ENCODE data around the gene CCDC57.

CCDC57 gene

DNA sequence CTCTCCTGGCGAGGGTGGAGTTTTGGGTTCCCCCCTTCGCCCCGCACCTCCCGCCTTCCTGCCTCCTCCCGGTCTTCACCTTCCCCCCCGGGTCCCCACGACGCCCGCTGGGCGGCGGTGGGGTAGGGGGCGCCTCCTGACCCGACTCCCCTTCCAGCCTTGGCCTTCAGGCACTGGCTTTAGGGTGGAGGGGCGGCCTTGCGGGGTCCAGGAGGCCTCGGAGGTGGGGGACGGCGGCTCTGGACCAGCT lies 18.6 kb upstream of the CCDC57 start:
- no peak for TF ChIP-seq FOXP2 (optimal IDR thresholded peaks at IDR 0.05; ENCODE audit: borderline replicate concordance, extremely low read depth, extremely low read length, insufficient read depth)
- TF ChIP-seq, protein P1, sequence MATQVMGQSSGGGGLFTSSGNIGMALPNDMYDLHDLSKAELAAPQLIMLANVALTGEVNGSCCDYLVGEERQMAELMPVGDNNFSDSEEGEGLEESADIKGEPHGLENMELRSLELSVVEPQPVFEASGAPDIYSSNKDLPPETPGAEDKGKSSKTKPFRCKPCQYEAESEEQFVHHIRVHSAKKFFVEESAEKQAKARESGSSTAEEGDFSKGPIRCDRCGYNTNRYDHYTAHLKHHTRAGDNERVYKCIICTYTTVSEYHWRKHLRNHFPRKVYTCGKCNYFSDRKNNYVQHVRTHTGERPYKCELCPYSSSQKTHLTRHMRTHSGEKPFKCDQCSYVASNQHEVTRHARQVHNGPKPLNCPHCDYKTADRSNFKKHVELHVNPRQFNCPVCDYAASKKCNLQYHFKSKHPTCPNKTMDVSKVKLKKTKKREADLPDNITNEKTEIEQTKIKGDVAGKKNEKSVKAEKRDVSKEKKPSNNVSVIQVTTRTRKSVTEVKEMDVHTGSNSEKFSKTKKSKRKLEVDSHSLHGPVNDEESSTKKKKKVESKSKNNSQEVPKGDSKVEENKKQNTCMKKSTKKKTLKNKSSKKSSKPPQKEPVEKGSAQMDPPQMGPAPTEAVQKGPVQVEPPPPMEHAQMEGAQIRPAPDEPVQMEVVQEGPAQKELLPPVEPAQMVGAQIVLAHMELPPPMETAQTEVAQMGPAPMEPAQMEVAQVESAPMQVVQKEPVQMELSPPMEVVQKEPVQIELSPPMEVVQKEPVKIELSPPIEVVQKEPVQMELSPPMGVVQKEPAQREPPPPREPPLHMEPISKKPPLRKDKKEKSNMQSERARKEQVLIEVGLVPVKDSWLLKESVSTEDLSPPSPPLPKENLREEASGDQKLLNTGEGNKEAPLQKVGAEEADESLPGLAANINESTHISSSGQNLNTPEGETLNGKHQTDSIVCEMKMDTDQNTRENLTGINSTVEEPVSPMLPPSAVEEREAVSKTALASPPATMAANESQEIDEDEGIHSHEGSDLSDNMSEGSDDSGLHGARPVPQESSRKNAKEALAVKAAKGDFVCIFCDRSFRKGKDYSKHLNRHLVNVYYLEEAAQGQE (IDR thresholded peaks at IDR 0.05; ENCODE audit: insufficient read depth in 1 of 2, low read depth in 2 of 2, low read length in 2 of 2) = no peak
- no peak for TF ChIP-seq POLR2AphosphoS5 (IDR thresholded peaks at IDR 0.05; ENCODE audit: low read depth, low read length)
- no peak for TF ChIP-seq SIN3A (IDR thresholded peaks at IDR 0.05; ENCODE audit: borderline replicate concordance, insufficient read depth, low read length)
- no peak for TF ChIP-seq TAF1 (IDR thresholded peaks at IDR 0.05; ENCODE audit: borderline replicate concordance, insufficient read depth, low read length)

DNA sequence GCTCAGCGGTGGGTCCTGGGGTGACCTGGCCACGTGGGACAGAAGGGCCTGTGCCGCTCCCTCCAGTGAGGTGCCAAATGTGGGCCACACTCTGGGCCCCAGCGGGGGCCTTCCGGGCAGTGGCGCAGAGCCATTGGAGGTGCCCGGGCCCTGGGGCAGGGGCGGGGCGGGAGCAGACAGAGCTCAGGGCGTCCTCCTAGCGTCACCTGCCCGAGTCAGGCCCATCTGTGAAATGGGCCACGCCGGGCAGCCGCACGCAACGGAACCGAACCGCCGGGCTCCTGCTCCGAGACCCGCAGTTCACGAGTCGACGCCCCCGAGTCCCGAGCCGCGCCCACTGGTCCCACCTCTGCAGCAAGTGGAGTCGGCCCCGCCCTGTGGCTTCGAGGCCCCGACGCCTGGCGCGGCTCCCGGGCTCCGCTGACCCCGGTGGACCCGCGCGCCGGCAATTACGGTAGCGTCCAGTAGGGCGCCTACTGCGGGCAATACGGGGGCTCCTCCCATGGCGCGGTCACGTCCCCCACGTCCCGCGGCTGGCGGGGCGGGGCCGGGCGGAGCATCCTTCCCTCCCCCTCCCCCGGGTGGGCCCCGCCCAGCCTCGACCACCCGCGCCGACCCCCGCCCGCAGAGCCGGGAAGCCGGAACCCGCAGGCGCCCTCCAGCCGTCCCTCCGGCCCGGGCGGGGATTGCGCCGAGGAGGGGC lies 18.1 kb upstream of the CCDC57 start:
- TF ChIP-seq SIN3A (IDR thresholded peaks at IDR 0.05; ENCODE audit: borderline replicate concordance, insufficient read depth, low read length) (no peak), POLR2AphosphoS5 (IDR thresholded peaks at IDR 0.05; ENCODE audit: low read depth, low read length) (peak; percentile 40; the same call in 1 of the 2 replicates), TAF1 (IDR thresholded peaks at IDR 0.05; ENCODE audit: borderline replicate concordance, insufficient read depth, low read length) (no peak)
- TF ChIP-seq, protein P1 (IDR thresholded peaks at IDR 0.05; ENCODE audit: insufficient read depth in 1 of 2, low read depth in 2 of 2, low read length in 2 of 2) = no peak

DNA sequence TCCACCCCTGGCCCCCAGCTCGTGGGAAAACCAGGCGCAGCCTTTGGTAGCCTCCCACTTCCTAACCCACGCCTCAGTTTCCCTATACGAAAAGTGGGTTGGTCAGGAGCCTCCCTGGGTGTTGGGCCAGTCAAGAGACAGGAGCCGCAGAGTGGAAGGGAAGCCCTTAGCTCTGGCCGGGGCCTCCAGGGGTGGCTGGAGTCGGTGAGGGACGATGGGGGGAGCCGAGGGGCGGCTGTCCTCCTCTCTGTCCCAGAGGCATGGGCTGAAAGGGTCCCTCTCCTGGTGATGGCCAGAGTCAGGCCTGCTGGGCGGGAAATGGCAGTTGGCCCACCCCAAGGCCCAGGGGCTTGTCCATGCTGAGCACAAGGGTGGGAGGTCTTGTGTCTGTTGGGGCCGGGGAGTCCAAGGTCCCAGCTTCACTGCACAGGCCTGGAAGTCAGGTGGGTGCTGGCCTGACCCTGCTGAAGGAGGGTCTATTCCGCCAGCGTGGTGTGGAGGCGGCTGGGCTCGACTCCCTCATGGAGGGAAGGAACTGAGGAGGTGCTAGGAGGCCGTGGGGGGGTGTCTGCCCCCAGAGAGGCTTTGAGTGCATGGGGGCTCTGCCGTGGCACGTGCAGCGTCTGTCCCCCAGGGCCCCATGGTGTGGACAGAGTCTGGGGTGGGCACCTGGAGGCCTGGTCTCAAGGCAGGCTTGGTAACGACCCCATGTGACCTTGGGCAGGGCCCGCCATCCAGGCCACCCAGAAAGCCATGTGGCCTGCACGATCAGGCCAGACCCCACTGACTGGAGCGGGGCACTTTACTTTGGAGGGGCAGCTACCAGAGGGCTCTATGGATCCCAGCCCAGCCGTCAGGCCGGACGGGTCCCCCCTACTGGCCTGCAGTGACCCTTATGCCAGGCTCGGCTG lies 17.3 kb upstream of the CCDC57 start:
- no peak for TF ChIP-seq FOXP2 (optimal IDR thresholded peaks at IDR 0.05; ENCODE audit: borderline replicate concordance, extremely low read depth, extremely low read length, insufficient read depth)
- TF ChIP-seq, protein P1 (IDR thresholded peaks at IDR 0.05; ENCODE audit: insufficient read depth in 1 of 2, low read depth in 2 of 2, low read length in 2 of 2) = 0 out of 4 replicates have a peak, but pooled peaks of 1 of the 2 experiments have one; percentile 16

DNA sequence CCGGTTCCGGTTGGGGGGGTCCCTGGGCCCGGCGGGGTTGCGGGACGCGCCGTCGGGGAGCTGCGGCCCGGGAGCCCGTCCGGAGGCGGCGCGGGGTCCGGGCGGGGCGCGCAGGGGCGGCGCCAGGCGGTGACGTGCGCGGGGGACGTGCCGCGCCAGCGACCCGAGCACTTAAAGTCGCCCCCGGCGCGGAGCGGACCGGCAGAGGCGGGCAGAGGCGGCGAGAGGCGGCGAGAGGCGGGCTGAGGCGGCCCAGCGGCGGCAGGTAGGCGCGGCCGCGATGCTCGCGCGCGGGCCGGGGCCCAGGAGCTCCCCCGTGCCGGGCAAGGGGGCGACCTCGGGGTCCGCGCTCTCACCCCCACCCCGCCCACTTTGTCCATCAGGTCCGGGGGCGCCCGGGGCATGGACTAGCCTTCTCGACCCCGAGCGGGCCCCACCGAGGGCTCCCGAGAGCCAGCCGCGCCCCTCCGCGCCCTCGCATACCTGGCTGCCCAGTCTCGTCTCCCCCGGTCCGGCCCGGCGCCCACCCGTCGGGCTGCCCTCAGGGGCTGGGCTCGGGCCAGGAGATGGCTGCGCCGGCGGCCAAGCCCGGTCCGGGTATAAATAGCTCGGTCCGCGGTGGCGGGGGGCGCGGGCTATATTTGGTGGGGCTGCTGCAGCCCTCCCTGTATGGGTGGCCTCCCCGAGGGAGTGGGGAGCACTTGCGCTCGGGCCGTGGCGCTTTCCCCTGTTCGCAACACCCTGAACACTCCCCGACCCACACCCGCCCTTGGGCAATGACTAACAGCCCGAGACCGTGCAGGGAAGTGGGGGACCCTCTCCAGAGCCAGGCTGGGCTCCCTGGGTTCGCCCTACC lies 16.4 kb upstream of the CCDC57 start, which contains the start of gene SLC16A3:
Gene SLC16A3, plus strand, starts transcription at position 201 of the 856 bp plus-strand sequence. CDS start 6,967 bp downstream, outside the sequence.
- TF ChIP-seq FOXP2 (optimal IDR thresholded peaks at IDR 0.05; ENCODE audit: borderline replicate concordance, extremely low read depth, extremely low read length, insufficient read depth) (no peak), POLR2AphosphoS5 (IDR thresholded peaks at IDR 0.05; ENCODE audit: low read depth, low read length) (peak; percentile 86), SIN3A (IDR thresholded peaks at IDR 0.05; ENCODE audit: borderline replicate concordance, insufficient read depth, low read length) (no peak), TAF1 (IDR thresholded peaks at IDR 0.05; ENCODE audit: borderline replicate concordance, insufficient read depth, low read length) (peak; percentile 93)
- TF ChIP-seq, protein P1 (IDR thresholded peaks at IDR 0.05; ENCODE audit: insufficient read depth in 1 of 2, low read depth in 2 of 2, low read length in 2 of 2) = no peak

Measured in PFSK-1 (cell line).